ENCODE measurements around the gene FLT3LG.

The FLT3LG gene

GRCh38 chr19:49497789-49498103, 23.7 kb downstream of the FLT3LG start:
- FAIRE-seq (no peak), DNase-seq (ENCODE audit: insufficient read length, low spot score) (no peak)
- no peak for TF ChIP-seq CTCF (IDR thresholded peaks at IDR 0.05; ENCODE audit: insufficient read depth, missing control alignments)

- TF ChIP-seq CTCF (IDR thresholded peaks at IDR 0.05; ENCODE audit: insufficient read depth, missing control alignments) = no peak
- DNase-seq (ENCODE audit: insufficient read length, low spot score) = no peak
Measured at GRCh38 chr19:49498475-49498874, 24.5 kb downstream of the FLT3LG start.

GRCh38 chr19:49499030-49499670, 25.1 kb downstream of the FLT3LG start:
- FAIRE-seq = no peak
- no peak for TF ChIP-seq CTCF (IDR thresholded peaks at IDR 0.05; ENCODE audit: insufficient read depth, missing control alignments)
- no peak for DNase-seq (ENCODE audit: insufficient read length, low spot score)

More at GRCh38 chr19:49498475-49498874, 24.5 kb downstream of the FLT3LG start:
- FAIRE-seq = no peak

GRCh38 chr19:49502866-49503581, 29.0 kb downstream of the FLT3LG start:
- TF ChIP-seq CTCF (IDR thresholded peaks at IDR 0.05; ENCODE audit: insufficient read depth, missing control alignments) = peak; percentile 48
- no peak for FAIRE-seq

GRCh38 chr19:49503582-49503962, 29.6 kb downstream of the FLT3LG start:
- no peak for TF ChIP-seq CTCF (IDR thresholded peaks at IDR 0.05; ENCODE audit: insufficient read depth, missing control alignments)
- no peak for DNase-seq (ENCODE audit: insufficient read length, low spot score)
- no peak for FAIRE-seq

More at GRCh38 chr19:49502866-49503581, 29.0 kb downstream of the FLT3LG start:
- no peak for DNase-seq (ENCODE audit: insufficient read length, low spot score)

- TF ChIP-seq CTCF (IDR thresholded peaks at IDR 0.05; ENCODE audit: insufficient read depth, missing control alignments) = peak; percentile 94
- DNase-seq (ENCODE audit: insufficient read length, low spot score) (peak; percentile 87), FAIRE-seq (no peak)
Measured at GRCh38 chr19:49506575-49507105, 32.6 kb downstream of the FLT3LG start.

Measured in D721Med (cell line).